ENCODE measurements around the gene UNCX. TPM values are rescaled to one million over a fixed set of nuclear protein-coding genes. Genes with fewer than 3 reads are reported as not detected.

The UNCX gene
- total RNA-seq, 1 experiment from 2014 or later = not detected

DNA sequence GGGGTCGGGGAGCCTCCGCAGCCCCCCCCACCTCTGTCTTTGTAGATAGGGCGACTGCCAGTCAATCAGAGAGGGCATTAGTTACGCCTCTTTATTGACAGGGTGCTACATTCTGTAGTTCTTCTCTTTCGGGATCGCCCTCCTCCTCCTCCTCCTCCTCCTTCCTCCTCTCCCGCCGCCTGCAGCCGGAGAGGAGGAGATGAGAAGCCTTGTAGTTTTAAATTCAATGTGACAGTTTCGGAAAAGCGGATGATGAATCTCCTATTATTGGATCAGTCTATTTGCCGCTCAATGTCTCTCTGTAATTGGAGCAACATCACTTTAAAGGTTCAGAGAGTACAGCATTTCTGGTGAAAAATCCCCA lies 587 bp upstream of the UNCX start:
- H3K9ac ChIP-seq (ENCODE audit: low read length) = no peak overlapping the region
- RAD21 ChIA-PET (ENCODE audit: low non-redundant PET in 1 of 2, low total read pairs in 2 of 2, uncharacterized antibody in 2 of 2, unreplicated experiment in 2 of 2) = no interaction called here
- no peaks in the 10 kb centered on the region for H3K36me3 ChIP-seq (ENCODE audit: control insufficient read depth in 1 of 2, insufficient read depth in 2 of 2, low read length in 2 of 2)
- H3K27ac ChIP-seq (ENCODE audit: low read depth, low read length) = no peak overlapping the region
- H3K4me2 ChIP-seq (ENCODE audit: low read length) = no peak overlapping the region
- CTCF ChIA-PET = no interaction called here
- TF ChIP-seq TCF7L2 (IDR thresholded peaks at IDR 0.05; ENCODE audit: borderline replicate concordance, extremely low read depth, insufficient read depth, insufficient read length) (no peak), EGR1 (IDR thresholded peaks at IDR 0.05; ENCODE audit: low read depth) (no peak), POLR2A (IDR thresholded peaks at IDR 0.05; ENCODE audit: borderline replicate concordance, extremely low read depth, insufficient read depth, insufficient read length) (no peak), SRF (IDR thresholded peaks at IDR 0.05; ENCODE audit: low read depth) (no peak), ZFX (IDR thresholded peaks at IDR 0.05) (no peak), SIN3A (IDR thresholded peaks at IDR 0.05; ENCODE audit: low read depth) (no peak), ZNF274 (IDR thresholded peaks at IDR 0.05; ENCODE audit: low read depth, low read length) (no peak), POLR2AphosphoS5 (IDR thresholded peaks at IDR 0.05; ENCODE audit: low read depth, low read length) (no peak), CEBPB (IDR thresholded peaks at IDR 0.05; ENCODE audit: low read depth) (no peak)
- TF ChIP-seq, protein P1, sequence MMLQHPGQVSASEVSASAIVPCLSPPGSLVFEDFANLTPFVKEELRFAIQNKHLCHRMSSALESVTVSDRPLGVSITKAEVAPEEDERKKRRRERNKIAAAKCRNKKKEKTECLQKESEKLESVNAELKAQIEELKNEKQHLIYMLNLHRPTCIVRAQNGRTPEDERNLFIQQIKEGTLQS (IDR thresholded peaks at IDR 0.05) = no peak
- TF ChIP-seq, protein P2, sequence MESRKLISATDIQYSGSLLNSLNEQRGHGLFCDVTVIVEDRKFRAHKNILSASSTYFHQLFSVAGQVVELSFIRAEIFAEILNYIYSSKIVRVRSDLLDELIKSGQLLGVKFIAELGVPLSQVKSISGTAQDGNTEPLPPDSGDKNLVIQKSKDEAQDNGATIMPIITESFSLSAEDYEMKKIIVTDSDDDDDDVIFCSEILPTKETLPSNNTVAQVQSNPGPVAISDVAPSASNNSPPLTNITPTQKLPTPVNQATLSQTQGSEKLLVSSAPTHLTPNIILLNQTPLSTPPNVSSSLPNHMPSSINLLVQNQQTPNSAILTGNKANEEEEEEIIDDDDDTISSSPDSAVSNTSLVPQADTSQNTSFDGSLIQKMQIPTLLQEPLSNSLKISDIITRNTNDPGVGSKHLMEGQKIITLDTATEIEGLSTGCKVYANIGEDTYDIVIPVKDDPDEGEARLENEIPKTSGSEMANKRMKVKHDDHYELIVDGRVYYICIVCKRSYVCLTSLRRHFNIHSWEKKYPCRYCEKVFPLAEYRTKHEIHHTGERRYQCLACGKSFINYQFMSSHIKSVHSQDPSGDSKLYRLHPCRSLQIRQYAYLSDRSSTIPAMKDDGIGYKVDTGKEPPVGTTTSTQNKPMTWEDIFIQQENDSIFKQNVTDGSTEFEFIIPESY (IDR thresholded peaks at IDR 0.05; ENCODE audit: extremely low read depth, insufficient replicate concordance, low read length) = no peak
- H3K79me2 ChIP-seq (ENCODE audit: insufficient read depth, low read length) = no peaks in the 10 kb centered on the region
- ATAC-seq = no peak
- no peak for DNase-seq (ENCODE audit: low read depth, low spot score)
- BruUV-seq (replicated peaks) = no TSS peak
- no peak overlapping the region for H2AFZ ChIP-seq (ENCODE audit: low read depth, low read length, poor library complexity, severe bottlenecking)
- H3K4me3 ChIP-seq (replicated peaks in 1 of 2; ENCODE audit: low read depth in 1 of 2, low read length in 2 of 2) = no peak overlapping the region
- no peaks in the 10 kb centered on the region for H4K20me1 ChIP-seq (ENCODE audit: insufficient read depth)
- no peaks in the 10 kb centered on the region for H3K4me1 ChIP-seq (ENCODE audit: control insufficient read depth in 1 of 2, insufficient read depth in 2 of 2, low read length in 2 of 2)
- intact Hi-C loops (cut with micrococcal nuclease) = no loop called here
- no peaks in the 10 kb centered on the region for H3K27me3 ChIP-seq (ENCODE audit: insufficient read depth, low read length)
- no peaks in the 10 kb centered on the region for H3K9me3 ChIP-seq (ENCODE audit: control insufficient read depth in 1 of 2, insufficient read depth in 1 of 2, low read depth in 1 of 2, low read length in 2 of 2)
- no peaks in the 10 kb centered on the region for H3K9me2 ChIP-seq (ENCODE audit: insufficient read depth)
- POLR2A ChIA-PET = no interaction called here

Measured in HCT116 (cell line).